ENCODE data around the gene FRY.

The FRY gene

GRCh38 chr13:32142956-32143375 is 111.4 kb downstream of the FRY start:
- TF ChIP-seq TEAD4 (IDR thresholded peaks at IDR 0.05) (peak; percentile 69), NFIC (IDR thresholded peaks at IDR 0.05) (no peak)
- TF ChIP-seq, protein P1, sequence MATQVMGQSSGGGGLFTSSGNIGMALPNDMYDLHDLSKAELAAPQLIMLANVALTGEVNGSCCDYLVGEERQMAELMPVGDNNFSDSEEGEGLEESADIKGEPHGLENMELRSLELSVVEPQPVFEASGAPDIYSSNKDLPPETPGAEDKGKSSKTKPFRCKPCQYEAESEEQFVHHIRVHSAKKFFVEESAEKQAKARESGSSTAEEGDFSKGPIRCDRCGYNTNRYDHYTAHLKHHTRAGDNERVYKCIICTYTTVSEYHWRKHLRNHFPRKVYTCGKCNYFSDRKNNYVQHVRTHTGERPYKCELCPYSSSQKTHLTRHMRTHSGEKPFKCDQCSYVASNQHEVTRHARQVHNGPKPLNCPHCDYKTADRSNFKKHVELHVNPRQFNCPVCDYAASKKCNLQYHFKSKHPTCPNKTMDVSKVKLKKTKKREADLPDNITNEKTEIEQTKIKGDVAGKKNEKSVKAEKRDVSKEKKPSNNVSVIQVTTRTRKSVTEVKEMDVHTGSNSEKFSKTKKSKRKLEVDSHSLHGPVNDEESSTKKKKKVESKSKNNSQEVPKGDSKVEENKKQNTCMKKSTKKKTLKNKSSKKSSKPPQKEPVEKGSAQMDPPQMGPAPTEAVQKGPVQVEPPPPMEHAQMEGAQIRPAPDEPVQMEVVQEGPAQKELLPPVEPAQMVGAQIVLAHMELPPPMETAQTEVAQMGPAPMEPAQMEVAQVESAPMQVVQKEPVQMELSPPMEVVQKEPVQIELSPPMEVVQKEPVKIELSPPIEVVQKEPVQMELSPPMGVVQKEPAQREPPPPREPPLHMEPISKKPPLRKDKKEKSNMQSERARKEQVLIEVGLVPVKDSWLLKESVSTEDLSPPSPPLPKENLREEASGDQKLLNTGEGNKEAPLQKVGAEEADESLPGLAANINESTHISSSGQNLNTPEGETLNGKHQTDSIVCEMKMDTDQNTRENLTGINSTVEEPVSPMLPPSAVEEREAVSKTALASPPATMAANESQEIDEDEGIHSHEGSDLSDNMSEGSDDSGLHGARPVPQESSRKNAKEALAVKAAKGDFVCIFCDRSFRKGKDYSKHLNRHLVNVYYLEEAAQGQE (IDR thresholded peaks at IDR 0.05; ENCODE audit: low read depth), result no peak

DNA sequence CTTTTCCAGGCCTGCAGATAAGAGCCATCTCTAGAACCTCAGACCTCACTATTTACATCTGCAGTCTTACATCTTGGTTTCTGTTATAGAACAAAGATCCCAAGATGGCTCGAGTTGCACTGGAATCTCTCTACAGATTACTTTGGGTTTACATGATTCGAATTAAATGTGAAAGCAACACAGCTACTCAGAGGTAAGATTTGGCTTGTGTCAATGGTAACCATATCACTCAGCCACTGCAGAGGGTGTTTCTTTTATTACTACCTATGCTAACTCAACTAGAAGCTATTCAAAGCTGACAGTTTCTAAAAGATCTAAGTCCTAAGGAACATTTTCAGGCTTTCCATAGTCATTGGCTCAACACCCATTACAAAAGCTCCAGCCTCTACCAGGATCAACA is 115.6 kb downstream of the FRY start:
- no peak for TF ChIP-seq FOXM1 (IDR thresholded peaks at IDR 0.05; ENCODE audit: borderline replicate concordance, low read depth)

GRCh38 chr13:32147976-32148375 is 116.4 kb downstream of the FRY start:
- no peak for TF ChIP-seq EP300 (IDR thresholded peaks at IDR 0.05; ENCODE audit: borderline replicate concordance)
- no peak for TF ChIP-seq YY1 (IDR thresholded peaks at IDR 0.05; ENCODE audit: low read depth)
- no peak for TF ChIP-seq CREB1 (IDR thresholded peaks at IDR 0.05; ENCODE audit: low read depth)
- no peak for TF ChIP-seq TAF1 (IDR thresholded peaks at IDR 0.05; ENCODE audit: low read depth)
- no peak for TF ChIP-seq NFIC (IDR thresholded peaks at IDR 0.05)
- no peak for TF ChIP-seq RAD21 (IDR thresholded peaks at IDR 0.05; ENCODE audit: low read depth)
- TF ChIP-seq, protein P1 (IDR thresholded peaks at IDR 0.05; ENCODE audit: low read depth), result no peak

- TF ChIP-seq TAF1 (IDR thresholded peaks at IDR 0.05; ENCODE audit: low read depth) (no peak), FOXM1 (IDR thresholded peaks at IDR 0.05; ENCODE audit: borderline replicate concordance, low read depth) (no peak), CEBPB (IDR thresholded peaks at IDR 0.05) (no peak), CREB1 (IDR thresholded peaks at IDR 0.05; ENCODE audit: low read depth) (no peak), EP300 (IDR thresholded peaks at IDR 0.05; ENCODE audit: borderline replicate concordance) (no peak), YY1 (IDR thresholded peaks at IDR 0.05; ENCODE audit: low read depth) (no peak), TCF12 (IDR thresholded peaks at IDR 0.05; ENCODE audit: low read depth) (no peak), ZBTB7A (IDR thresholded peaks at IDR 0.05; ENCODE audit: low read depth) (no peak), RAD21 (IDR thresholded peaks at IDR 0.05; ENCODE audit: low read depth) (no peak), NFIC (IDR thresholded peaks at IDR 0.05) (no peak), EGR1 (IDR thresholded peaks at IDR 0.05) (no peak), TEAD4 (IDR thresholded peaks at IDR 0.05) (no peak)
- TF ChIP-seq, protein P2, sequence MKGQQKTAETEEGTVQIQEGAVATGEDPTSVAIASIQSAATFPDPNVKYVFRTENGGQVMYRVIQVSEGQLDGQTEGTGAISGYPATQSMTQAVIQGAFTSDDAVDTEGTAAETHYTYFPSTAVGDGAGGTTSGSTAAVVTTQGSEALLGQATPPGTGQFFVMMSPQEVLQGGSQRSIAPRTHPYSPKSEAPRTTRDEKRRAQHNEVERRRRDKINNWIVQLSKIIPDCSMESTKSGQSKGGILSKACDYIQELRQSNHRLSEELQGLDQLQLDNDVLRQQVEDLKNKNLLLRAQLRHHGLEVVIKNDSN (IDR thresholded peaks at IDR 0.05), result no peak
- TF ChIP-seq, protein P1 (IDR thresholded peaks at IDR 0.05; ENCODE audit: low read depth), result no peak
Observed at GRCh38 chr13:32150239-32150638, 118.7 kb downstream of the FRY start.

DNA sequence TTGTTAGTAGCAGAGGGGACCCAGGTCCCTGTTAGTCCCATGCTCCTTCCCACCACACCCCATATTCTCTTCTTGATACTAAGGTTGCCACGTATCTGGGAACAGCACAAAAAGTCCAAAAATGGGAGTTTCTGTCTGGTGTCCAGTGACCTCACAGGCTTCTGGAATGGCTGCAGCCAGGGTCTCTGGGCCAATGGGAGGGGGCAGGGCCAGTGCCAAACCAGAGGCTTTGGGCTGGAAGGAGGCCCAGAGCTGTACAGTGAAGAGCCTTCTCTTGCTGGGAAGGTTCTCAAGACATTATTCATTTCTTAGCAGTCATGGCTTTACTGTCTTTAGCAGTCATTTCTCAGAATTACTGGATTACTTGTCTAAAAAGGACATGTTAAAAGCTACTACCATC is 119.2 kb downstream of the FRY start:
- TF ChIP-seq MAX (IDR thresholded peaks at IDR 0.05) (no peak), TEAD4 (IDR thresholded peaks at IDR 0.05) (no peak), TAF1 (IDR thresholded peaks at IDR 0.05; ENCODE audit: low read depth) (no peak), CEBPB (IDR thresholded peaks at IDR 0.05) (no peak)
- TF ChIP-seq, protein P1 (IDR thresholded peaks at IDR 0.05; ENCODE audit: low read depth), result no peak
- TF ChIP-seq, protein P2 (IDR thresholded peaks at IDR 0.05), result no peak
